ENCODE measurements around the gene KRT79. TPM values are rescaled to one million over a fixed set of nuclear protein-coding genes. Genes with fewer than 3 reads are reported as not detected.

The KRT79 gene
- total and polyA plus RNA-seq, 12 donors, result 0.30 TPM; not detected in 11

GRCh38 chr12:52873513-52873831, 39.4 kb upstream of the KRT79 start:
- Histone ChIP-seq H3K4me1 (peaks cover 3 to 40% (median 21%) of the 10 kb centered on the region in 9 donors), H3K27ac (peak overlapping the region in 9 of 10 donors; percentile 46 to 80 (median 70)), H3K4me3 (peak overlapping the region in 3 of 10 donors; percentile 29 to 54 (median 53)), H3K9me3 (no peaks in the 10 kb centered on the region), H3K27me3 (no peaks in the 10 kb centered on the region), H3K36me3 (no peaks in the 10 kb centered on the region)
- TF ChIP-seq CTCF (IDR thresholded peaks at IDR 0.05), result no peak
- ATAC-seq, result no peak
- no peak for DNase-seq
- intact Hi-C loops (cut with DNase I), result loop anchor here in 5 of 10 donors (2.0 to 10.0 kb wide), 5 partner anchors 291 to 716 kb away; no protein-coding TSS in a partner anchor
- WGBS, 2 donors, result 65 to 70% methylated on average over 4 of the region's 4 CpGs

- WGBS, 2 donors, result 89 to 93% methylated on average over 13 of the region's 13 CpGs
- Histone ChIP-seq H3K36me3 (no peaks in the 10 kb centered on the region), H3K9me3 (no peaks in the 10 kb centered on the region), H3K4me3 (no peak overlapping the region), H3K27ac (peak overlapping the region in 3 of 10 donors; percentile 10 to 76 (median 71)), H3K4me1 (peaks cover 3 to 42% (median 21%) of the 10 kb centered on the region in 9 donors), H3K27me3 (no peaks in the 10 kb centered on the region)
- intact Hi-C loops (cut with DNase I), result loop anchor here in 5 of 10 donors (2.0 to 10.0 kb wide), 5 partner anchors 291 to 716 kb away; no protein-coding TSS in a partner anchor
- no peak for DNase-seq
- ATAC-seq, result no peak
- no peak for TF ChIP-seq CTCF (IDR thresholded peaks at IDR 0.05)
Observed at GRCh38 chr12:52872644-52873389, 38.7 kb upstream of the KRT79 start.

GRCh38 chr12:52871291-52872039, 37.4 kb upstream of the KRT79 start:
- H3K9me3 ChIP-seq, result no peaks in the 10 kb centered on the region
- intact Hi-C loops (cut with DNase I), result loop anchor here in 6 of 10 donors (2.0 to 10.0 kb wide), 6 partner anchors 289 to 714 kb away; no protein-coding TSS in a partner anchor
- H3K4me1 ChIP-seq, result peaks cover 3 to 43% (median 21%) of the 10 kb centered on the region in 9 donors
- H3K27me3 ChIP-seq, result no peaks in the 10 kb centered on the region
- 62 to 67% methylated on average over 9 of the region's 9 CpGs for WGBS, 2 donors
- no peaks in the 10 kb centered on the region for H3K36me3 ChIP-seq
- ATAC-seq (peak in 5 of 8 donors; percentile 6 to 18 (median 6)), DNase-seq (no peak)
- no peak for TF ChIP-seq CTCF (IDR thresholded peaks at IDR 0.05)
- H3K4me3 ChIP-seq, result no peak overlapping the region
- H3K27ac ChIP-seq, result peak overlapping the region in 8 of 10 donors; percentile 4 to 76 (median 16)
